ENCODE data around the gene TDRD7.

GRCh38 chr9:97408562-97408961 lies 3.3 kb upstream of the TDRD7 start:
- TF ChIP-seq POLR2A (IDR thresholded peaks at IDR 0.05; ENCODE audit: low read length) (no peak), GATA1 (IDR thresholded peaks at IDR 0.05; ENCODE audit: low read depth, low read length) (no peak)

Data from erythroblast (primary cell).